ENCODE results near the gene CST7.
"Not testable (repeated sequence)": the region's sequence is repeated elsewhere in the genome, so short reads cannot be mapped to it uniquely, and the experiment has no call there.

Gene CST7

DNA sequence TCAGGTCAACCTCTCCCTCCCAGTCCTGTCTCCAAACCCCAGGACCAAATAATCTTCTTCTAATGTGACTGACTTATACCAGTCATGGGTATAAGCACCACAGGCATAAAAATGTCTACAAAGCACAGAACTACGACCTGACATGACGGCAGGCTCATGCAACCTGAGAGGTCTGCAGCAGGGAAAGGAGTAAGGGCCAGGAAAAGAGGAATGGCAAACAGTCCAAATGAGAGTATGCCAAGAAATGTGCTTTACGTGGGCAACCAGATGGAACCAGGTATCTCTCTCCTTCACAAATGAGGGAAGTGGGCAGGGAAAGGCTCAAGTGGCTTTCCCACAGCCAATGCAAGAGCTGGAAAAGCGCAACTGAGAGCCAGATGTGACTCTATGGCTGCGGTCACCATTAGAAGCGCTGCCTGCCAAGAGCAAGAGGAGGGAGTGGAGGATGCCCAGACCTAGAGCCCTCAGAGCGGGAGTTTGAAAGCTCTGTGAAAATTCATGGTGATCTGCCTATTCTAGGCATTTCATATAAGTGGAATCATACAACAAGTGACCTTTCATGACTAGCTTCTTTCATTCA is 37.5 kb downstream of the CST7 start:
- DNase-seq (ENCODE audit: low spot score): no peak

DNA sequence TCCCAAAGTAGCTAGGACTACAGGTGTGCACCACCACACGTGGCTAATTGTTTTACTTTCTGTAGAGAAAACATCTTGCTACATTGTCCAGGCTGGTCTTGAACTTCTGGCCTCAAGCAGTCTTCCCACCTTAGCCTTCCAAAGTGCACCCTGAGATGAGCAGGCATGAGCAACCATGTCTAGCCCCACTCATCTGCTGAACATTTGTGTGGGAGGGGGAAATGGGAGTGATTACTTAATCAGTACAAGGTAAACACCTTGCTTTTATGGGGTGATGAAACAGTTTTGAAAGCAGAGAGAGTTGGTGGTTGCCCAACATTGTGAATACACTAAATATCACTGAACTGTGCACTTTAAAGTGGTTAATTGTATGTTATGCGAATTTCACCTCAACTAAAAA is 38.2 kb downstream of the CST7 start:
- DNase-seq (ENCODE audit: low spot score): no peak

DNA sequence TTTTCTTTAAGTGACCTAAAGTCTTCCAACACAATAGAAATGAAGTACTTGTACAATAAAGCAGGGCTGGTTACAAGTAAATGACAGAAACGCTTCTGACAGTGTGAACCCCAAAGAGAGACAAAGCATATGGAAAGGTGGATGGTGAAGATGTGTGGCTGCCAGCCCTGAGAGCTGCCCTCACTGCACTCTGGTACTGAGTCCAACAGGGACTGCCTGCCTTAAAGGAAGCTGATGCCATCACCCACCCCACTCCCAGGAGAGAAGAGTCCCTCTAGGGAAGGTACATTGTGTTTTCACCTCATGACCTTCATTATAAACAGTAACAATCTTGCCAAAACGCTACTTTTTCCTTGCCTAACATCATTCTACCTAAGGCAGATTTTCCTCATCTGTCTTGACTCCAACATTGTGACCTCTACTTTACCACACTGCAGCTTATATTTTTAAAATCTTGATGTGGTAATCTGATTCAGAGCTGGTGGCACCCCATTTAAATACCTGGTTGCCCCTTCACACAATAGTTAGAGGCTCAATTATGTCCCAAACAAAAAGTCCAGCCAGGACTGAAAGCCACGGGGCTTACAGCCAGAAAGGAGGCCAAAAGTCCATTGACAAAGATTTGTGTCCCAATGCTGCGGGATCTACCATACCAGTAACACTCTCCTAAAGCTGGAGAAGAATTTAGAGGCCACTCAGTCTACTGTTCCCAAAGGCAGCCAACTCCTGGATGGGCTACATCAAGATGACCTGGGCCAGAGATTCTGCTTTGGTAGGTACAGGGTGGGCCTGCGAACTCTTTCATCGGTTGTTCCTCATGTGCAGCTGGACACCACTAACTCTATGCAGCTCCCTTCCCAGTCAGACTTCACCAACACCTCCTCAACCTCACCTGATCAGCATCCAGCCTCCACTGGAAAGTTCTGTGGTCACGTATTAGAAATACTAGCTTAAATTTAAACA is 39.1 kb downstream of the CST7 start:
- no peak for DNase-seq (ENCODE audit: low spot score)

DNA sequence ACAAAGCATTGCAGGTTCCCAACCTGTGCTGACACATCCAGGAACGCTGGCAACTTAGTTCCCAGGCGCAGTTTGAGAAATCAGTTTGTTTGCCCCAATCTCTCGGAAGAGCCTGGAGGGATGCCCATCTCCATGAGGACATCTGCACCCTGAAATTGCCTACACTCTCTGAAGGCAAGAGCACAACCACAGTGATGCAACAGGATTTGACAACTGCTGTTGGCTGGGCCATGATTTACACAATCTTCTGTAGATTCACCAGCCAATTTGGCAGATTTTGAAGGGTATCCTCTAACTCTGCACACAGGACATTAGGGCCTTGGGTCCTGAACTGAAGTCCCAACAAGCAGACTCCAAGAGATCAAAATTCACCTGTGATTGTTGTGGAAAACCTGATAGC is 40.1 kb downstream of the CST7 start:
- no peak for DNase-seq (ENCODE audit: low spot score)

DNA sequence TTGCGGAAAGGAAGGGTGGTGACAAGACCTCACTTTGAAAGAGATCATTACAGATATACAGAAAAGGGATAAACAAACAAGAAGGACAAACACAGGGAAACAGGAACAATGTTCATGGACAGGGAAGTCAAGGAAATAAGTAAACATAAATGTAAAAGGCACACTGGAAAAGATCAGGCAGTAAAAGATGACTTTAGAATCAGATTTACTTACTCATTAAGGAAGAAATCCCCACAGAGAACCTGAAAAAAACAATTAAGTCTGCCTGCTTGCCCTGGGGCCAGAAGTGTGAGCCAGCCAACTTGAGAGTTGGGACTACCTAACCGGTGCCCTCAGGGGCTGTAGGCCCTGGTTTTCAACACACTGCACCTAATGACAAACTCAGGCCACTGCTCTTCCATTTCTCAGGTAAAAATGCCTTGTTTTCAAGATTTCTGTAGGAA is 41.8 kb downstream of the CST7 start:
- DNase-seq (ENCODE audit: low spot score): peak; percentile 47

DNA sequence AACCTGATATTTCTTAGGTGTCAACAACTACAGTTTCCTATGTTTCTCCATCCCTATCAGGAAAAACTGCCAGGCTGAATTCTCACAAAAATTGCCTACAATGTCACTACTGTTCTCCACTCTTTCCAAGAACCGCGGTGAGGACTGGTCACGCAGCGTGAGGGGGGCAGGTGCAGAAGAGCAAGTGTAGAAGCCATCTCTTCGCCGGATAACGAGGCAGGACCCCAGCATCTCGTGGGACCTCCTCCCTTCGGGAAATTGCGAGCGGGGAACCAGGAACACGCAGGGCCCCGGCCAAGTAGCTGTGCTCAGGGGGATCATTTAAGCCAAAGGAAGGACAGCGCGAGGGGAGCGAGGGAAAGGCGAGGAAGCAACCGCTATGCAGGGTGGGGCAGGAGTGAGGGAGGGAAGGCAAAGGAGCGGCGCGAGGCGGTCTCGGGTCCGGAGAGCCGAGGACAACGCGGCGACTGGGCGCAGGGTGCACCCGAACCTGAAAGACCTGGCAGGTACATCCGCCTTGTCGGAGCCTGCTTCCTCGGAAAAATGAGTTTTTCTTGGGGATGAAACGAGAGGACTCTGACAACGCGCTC is 42.9 kb downstream of the CST7 start:
- DNase-seq (ENCODE audit: low spot score): no peak

DNA sequence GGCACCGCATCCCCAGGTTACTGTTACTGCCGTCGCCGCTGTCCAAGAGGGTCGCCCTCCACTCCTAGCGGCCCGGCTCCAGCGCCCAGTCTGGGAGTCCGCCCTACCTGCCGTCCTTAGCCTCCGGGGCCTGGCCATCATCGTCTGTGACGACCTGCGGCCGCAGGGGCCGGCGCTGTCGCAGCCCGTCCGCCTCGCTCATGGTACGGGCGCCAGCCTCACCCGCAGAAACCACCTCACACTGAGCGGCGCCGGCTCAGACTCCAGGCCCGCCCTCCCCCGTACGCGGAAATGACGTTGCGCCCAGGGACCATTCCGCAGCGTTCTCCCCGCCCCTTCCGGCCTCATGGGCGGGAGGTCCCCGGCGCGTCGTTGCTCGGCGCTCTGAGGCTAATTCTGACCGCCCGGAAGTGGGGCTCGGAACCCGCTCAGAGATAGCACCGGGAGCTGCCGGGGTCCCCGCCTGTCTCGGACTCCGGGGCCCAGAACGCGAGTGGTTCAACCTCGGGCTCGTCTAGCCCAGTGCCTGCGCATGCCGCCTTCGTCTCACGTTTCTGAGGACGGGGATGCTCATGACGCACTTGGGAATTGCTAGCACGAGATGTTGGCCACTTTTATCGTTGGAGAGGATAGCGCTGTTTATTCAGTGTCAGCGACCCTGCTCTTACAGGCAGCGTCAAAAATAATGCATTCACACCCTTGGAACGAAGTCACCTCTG is 43.6 kb downstream of the CST7 start, which contains the start of gene APMAP:
APMAP (minus strand) TSS at position 265 of the 719 bp plus-strand sequence; CDS start at position 202, 63 bp downstream.
- DNase-seq (ENCODE audit: low spot score): peak; percentile 95

DNA sequence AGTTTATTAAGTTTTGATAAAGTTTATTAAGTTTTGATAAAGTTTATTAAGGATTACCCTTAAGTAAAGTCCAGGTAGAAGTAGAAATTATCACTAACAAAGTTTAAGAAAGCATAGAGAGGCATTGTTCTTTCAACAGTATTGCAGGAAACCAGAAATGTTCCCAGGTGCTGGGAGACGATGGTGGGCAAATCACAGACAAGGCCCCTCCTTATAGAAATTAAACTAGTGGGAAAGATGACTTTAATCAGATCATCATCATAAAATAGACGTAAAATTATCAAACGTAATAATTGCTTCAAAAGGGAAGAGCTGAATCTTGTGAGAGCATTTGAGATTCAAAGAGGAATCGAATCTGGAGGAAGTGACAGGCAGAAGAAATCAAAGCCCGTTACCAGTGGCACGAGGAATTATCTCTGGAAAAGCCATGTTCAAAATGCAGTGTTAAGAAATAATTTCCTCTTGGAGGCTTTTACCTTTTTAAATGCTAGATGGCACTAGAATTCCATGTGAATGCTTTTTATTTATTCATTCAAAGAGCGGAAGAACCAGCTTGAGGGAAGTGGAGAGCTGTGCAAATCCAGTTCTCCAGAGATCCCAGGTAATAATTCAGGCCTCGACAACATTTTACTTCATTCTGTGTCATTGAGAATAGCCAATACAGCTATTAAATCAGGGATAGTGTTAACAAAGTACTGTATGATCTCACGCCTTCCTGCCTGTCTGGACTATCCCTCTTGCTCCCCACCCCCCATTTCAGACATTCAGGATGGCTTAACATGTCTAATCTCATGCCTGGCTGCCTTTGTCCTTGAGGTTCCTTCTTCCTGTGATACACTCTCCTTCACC is 44.5 kb downstream of the CST7 start:
- DNase-seq (ENCODE audit: low spot score): peak; percentile 26

DNA sequence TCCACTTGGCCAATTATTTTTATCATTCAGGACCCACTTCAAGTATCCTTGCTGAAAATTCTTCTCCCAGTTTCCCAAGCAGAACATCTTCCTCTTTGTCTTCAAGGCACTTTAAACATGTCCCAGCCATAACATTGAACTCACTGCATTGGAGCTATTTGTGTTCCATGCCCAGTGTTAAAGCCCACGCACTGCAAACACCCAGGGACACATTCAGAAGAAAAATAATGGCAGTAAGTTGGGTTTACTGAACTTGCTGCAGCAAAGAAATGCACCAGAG is 45.1 kb downstream of the CST7 start:
- no peak for DNase-seq (ENCODE audit: low spot score)

DNA sequence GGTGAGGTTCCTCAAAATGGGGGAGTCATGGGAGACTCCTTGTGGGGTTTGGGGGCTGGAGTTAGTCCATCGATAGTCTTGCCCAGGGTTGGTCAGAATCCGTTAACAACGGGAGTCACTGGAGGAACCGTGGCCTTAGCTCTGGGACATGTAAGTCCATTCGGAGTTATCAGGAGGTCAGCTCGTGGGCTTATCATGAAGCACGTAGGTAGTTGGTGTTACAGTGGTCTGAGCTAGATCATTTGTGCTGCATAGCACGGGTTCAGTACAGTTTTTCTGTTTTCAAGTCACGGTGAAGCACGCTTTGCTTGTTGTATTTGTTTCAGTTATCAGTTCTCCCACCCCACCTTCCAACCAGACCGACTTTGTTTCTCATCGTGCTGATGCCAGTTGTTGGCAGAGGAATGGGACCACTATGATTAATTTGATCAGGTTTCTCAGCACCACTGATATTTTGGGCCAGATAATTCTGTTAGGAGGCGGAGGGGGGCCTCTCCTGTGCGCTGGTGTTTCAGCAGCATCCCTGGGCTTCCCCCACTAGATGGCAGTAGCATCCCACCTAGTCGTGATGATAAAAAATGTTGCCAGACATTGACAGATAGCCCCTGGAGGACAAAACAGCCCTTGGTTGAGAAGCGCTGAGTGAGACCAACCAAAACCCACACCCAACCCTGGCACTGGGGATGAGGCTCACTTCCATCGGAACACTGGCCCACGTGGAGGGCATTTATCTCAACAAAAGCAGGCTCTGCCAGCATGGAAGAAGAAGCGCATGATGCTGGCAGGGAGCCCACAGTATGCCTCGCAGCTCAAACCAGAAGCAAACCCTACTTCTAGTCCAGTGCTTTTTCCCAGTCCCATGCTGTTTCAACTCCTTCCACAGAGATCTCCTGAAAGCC is 45.6 kb downstream of the CST7 start:
- DNase-seq (ENCODE audit: low spot score): peak; percentile 84

DNA sequence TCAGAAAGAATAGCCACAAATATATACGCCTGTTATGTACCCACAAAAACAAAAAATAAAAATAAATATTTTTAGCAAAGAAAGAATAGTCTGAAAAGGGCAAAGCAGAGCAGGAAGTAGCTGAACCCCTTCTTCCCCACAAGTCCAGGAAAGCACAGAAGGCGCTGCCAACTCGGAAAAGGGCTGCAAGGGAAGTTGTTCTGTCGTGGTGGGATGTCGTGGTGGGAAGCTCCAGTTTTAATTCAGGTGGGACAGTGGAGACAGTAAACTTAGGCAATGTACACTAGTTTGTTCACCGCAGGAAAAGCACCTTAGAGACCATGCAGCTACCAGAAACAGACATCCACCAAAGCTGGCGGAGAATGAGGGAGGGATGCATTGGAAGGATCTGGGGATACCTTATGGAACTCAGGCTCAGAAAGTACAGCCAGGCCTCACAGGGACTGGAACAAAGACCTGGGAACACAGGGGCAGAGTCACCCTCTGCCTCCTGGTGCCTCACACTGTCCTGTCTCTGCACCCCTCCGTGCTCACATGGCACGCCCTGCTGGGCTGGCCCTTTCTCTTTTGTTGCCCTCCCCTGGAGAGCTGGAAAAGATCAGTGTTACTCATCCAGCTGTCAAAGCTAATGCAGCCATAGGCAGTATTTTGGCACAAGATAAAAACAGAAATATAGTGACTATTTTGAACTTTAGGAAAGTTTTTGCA is 46.8 kb downstream of the CST7 start:
- DNase-seq (ENCODE audit: low spot score): peak; percentile 36

DNA sequence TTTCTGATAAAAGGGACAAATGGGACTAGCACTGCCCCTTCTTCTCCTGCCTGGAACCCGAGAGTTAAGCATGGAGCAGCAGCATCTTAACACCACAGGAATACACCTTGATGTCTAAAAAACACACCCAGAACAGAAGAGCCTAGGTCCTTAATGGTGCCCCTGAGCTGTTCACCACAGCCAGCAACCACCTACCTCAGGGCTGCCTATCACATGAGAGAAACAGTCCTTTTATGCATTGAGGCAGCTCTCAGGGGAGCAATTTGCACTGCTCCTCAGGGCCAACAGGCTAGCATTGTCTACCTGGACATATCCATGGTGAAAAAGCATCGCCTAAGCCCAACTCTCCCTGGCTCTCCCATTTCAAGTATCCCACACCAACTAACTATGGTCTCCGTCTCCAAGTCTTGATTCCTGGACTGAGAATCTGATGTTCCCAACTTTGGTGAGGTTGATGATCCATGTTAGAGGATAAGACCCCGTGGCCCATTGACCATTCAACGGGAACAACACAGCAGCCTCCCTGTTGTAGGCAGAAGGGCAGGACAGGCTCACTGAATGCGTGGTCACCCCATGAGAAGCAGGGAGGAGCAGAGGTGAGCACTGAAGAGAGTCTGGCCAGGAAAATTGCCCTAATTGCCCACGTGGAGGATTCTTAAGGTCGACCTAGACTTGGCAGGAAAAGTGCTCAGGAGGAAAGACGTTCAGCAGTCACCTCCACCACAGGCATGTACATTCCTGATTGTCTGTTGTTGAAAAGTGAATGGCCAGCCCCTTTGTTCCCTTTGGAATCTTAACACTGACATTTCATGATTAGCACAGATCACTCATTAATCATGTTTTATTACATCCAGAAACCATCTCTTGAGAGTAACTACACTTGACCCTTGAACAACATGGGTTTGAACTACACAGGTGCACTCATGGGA is 47.6 kb downstream of the CST7 start:
- DNase-seq (ENCODE audit: low spot score): peak; percentile 21

DNA sequence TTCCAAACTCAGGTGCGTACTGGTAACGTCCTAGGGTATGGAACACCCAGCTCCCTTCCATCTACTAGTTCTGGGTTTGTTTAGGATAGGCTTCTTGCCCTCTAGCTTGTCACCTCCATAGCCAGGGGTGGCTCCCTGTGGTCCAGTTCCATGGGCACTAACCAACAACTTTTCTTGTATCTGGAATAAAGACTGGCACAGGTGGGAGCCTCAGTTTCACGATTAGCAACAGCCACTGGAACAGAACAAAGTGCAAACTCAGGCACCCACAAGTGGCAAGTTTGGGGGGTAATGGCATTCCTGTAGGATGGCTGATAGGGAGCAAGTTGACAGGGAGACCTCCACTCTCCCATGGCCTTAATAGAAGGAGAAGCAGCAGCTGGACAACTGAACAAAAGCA is 49.1 kb downstream of the CST7 start:
- DNase-seq (ENCODE audit: low spot score): no peak

DNA sequence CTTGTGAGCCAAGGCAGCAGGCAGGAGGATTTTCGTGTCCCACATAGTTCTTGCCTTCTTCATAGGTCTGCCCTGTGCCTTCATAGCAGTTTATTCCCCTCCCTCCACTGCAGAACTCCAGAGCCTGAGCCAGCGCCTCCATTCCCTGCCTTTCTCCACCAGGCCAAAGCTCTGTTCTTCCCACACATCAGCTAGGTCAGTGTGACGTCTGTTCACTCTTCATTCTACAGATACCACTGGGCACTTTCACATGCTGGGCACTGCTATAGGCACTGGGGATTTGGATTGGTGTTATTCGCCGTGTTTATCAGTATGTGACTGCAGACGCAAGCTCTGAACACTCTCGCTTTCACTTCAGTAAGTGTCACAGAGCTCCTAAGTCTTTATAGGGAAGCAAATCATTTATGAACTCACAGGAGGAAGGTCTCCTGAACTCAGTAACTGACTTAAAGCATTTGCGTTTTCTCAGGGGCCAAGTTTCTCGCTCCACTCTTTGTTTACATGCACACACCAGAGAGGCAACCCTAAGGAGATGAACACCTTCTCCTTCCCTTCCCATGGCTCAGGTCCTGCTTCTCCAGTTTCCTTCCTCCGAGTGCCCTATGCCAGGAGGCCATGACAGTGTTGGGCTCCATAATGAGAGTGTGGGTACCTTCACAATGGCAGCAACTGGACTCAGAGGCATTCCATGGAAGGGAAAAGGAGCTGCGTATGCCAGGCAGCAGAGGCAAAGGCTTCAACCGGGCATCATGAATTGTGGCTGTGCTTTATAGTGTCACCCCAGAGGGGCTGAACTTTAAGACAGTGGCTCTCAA is 49.8 kb downstream of the CST7 start:
- DNase-seq (ENCODE audit: low spot score): no peak

DNA sequence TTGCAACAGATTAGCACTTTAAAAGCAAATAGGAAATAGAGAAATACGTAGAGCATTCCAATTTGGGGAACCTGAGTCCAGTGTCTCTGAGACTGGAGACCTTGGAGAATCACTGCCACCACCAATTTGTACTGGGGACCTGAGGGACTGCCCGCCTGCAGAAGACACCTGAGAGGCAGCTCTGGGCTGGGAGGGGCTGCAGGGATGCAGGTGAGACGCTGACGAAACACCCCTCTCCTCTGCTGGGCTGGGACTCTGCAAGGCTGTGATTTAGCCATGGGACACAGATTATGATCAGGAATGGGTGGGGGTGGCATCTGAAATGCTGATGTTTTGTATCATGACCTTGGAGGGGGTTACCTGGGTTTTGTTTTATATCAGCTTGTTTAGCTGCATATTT is 50.5 kb downstream of the CST7 start:
- no peak for DNase-seq (ENCODE audit: low spot score)

DNA sequence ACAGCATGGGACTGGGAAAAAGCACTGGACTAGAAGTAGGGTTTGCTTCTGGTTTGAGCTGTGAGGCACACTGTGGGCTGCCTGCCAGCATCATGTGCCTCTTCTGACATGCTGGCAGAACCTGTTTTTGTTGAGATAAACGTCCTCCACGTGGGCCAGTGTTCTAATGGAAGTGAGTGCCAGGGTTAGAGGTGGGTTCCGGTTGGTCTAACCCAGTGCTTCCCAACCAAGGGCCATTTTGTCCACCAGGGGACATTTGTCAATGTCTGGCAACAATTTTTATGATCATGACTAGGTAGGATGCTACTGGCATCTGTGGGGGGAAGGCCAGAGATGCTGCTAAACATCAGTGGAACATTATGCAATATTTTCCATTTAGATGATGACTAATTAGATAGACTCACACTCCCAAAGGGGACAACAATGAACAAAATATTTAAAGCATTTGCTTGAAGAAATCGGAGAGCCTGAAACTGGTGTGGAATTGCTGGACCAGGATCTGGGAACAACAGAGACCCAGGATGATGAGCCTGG is 51.3 kb downstream of the CST7 start:
- DNase-seq (ENCODE audit: low spot score): no peak

DNA sequence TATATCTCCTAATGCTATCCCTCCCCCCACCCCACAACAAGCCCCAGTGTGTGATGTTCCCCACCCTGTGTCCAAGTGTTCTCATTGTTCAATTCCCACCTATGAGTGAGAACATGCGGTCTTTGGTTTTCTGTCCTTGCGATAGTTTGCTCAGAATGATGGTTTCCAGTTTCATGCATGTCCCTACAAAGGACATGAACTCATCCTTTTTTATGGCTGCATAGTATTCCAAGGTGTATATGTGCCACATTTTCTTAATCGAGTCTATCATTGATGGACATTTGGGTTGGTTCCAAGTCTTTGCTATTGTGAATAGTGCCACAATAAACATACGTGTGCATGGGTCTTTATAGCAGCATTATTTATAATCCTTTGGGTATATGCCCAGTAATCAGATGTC is 52.3 kb downstream of the CST7 start:
- not testable (repeated sequence) for DNase-seq (ENCODE audit: low spot score)

DNA sequence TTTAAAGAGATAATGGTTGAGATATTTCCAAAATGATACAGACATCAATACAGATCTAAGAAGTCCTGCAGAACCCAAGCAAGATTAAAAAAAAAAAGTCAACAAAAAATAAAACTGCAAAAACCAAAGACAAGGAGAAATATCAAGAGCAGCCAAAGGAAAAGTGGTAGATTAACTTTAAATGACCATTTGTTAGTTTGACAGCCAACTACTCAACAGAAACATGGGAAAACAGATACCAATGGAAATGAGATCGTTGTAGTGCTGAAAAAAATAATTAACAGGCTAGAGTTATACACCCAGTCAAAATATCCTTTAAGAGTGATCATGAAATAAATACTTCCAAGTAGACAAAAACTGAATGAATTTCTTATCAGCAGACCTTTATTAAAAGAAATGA is 53.9 kb downstream of the CST7 start:
- DNase-seq (ENCODE audit: low spot score): no peak
